ENCODE measurements around the gene TPBGL. TPM values are rescaled to one million over a fixed set of nuclear protein-coding genes. Genes with fewer than 3 reads are reported as not detected.

Gene TPBGL
- total RNA-seq, 2 experiments from 2014 or later, result 0.18 to 0.20 TPM

- intact Hi-C loops (cut with micrococcal nuclease), result no loop called here
- H3K27ac Mint-ChIP-seq, result no peak overlapping the region
- H3K27me3 Mint-ChIP-seq, result no peaks in the 10 kb centered on the region
- ChIA-PET POLR2A (no interaction called here), CTCF (interaction anchor here (6.5 kb wide), 1 partner anchor 125 kb away, joined by 40 read pairs; no protein-coding TSS in a partner anchor)
- no peak for DNase-seq
- no peaks in the 10 kb centered on the region for H3K36me3 Mint-ChIP-seq (ENCODE audit: low read depth)
- ATAC-seq, result no peak
- peaks cover 20% of the 10 kb centered on the region for H3K4me1 Mint-ChIP-seq (ENCODE audit: low read depth)
- H3K9me3 Mint-ChIP-seq, result no peaks in the 10 kb centered on the region
- no peak overlapping the region for H3K4me3 Mint-ChIP-seq
- TF ChIP-seq, protein P1, sequence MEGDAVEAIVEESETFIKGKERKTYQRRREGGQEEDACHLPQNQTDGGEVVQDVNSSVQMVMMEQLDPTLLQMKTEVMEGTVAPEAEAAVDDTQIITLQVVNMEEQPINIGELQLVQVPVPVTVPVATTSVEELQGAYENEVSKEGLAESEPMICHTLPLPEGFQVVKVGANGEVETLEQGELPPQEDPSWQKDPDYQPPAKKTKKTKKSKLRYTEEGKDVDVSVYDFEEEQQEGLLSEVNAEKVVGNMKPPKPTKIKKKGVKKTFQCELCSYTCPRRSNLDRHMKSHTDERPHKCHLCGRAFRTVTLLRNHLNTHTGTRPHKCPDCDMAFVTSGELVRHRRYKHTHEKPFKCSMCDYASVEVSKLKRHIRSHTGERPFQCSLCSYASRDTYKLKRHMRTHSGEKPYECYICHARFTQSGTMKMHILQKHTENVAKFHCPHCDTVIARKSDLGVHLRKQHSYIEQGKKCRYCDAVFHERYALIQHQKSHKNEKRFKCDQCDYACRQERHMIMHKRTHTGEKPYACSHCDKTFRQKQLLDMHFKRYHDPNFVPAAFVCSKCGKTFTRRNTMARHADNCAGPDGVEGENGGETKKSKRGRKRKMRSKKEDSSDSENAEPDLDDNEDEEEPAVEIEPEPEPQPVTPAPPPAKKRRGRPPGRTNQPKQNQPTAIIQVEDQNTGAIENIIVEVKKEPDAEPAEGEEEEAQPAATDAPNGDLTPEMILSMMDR (IDR thresholded peaks at IDR 0.05), result no peak
Observed at GRCh38 chr11:75267171-75267970, 26.8 kb downstream of the TPBGL start.

GRCh38 chr11:75268626-75269366 is 28.2 kb downstream of the TPBGL start:
- ATAC-seq, result no peak
- no peaks in the 10 kb centered on the region for H3K36me3 Mint-ChIP-seq (ENCODE audit: low read depth)
- H3K27me3 Mint-ChIP-seq, result no peaks in the 10 kb centered on the region
- TF ChIP-seq, protein P1 (IDR thresholded peaks at IDR 0.05), result no peak
- H3K4me3 Mint-ChIP-seq, result no peak overlapping the region
- POLR2A ChIA-PET, result no interaction called here
- CTCF ChIA-PET, result interaction anchor here (0.6 to 6.5 kb wide), 7 partner anchors 11 to 126 kb away, joined by 3 to 45 read pairs (median 11); partner anchors contain the start of gene TPBGL
- no peak for DNase-seq
- H3K4me1 Mint-ChIP-seq (ENCODE audit: low read depth), result peaks cover 26% of the 10 kb centered on the region
- no peak overlapping the region for H3K27ac Mint-ChIP-seq
- no peaks in the 10 kb centered on the region for H3K9me3 Mint-ChIP-seq
- intact Hi-C loops (cut with micrococcal nuclease), result no loop called here

DNA sequence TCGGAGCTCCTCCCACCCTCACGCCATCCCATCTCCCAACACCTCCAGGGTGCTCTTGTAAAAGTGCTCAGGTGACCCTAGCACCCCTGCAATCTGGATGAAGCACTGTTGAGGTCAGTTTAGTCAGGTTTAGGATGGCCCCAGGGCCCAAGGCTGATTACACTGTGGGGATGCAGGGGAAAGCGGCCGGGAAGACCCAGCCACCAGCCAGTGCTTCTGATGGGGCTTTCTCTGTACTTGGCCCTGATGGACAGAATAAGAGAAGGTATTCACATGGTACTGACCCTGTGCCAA is 28.7 kb downstream of the TPBGL start:
- no peaks in the 10 kb centered on the region for H3K9me3 Mint-ChIP-seq
- H3K36me3 Mint-ChIP-seq (ENCODE audit: low read depth), result peaks cover 2% of the 10 kb centered on the region
- intact Hi-C loops (cut with micrococcal nuclease), result no loop called here
- no peak overlapping the region for H3K27ac Mint-ChIP-seq
- no peaks in the 10 kb centered on the region for H3K27me3 Mint-ChIP-seq
- DNase-seq (no peak), ATAC-seq (no peak)
- peaks cover 26% of the 10 kb centered on the region for H3K4me1 Mint-ChIP-seq (ENCODE audit: low read depth)
- no peak overlapping the region for H3K4me3 Mint-ChIP-seq
- ChIA-PET CTCF (interaction anchor here (0.6 to 6.5 kb wide), 7 partner anchors 11 to 127 kb away, joined by 3 to 45 read pairs (median 11); partner anchors contain the start of gene TPBGL), POLR2A (no interaction called here)
- TF ChIP-seq, protein P1 (IDR thresholded peaks at IDR 0.05), result no peak

DNA sequence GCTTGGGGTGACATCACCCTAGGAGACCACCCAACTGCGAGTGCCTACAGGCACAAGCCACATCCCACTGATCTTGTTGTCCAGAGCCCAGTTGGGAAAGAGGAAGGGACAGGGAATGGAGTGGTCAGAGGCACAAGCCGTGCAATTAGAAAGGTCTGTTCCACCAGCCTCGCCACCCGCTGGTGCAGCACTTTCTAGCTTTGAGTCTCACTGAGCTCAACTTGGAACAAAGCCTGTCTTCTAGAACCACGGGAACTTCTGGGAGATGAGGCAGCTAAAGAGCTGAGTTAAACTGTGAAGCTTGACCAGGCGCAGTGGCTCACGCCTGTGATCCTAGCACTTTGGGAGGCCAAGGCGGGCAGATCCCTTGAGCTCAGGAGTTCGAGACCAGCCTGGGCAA is 29.3 kb downstream of the TPBGL start:
- POLR2A ChIA-PET, result no interaction called here
- CTCF ChIA-PET, result interaction anchor here (0.6 to 13.4 kb wide), 11 partner anchors 8 to 247 kb away, joined by 3 to 442 read pairs (median 11); partner anchors contain the start of gene TPBGL
- Mint-ChIP-seq H3K9me3 (no peaks in the 10 kb centered on the region), H3K27me3 (no peaks in the 10 kb centered on the region), H3K36me3 (ENCODE audit: low read depth) (peaks cover 2% of the 10 kb centered on the region), H3K4me1 (ENCODE audit: low read depth) (peaks cover 24% of the 10 kb centered on the region), H3K4me3 (no peak overlapping the region), H3K27ac (no peak overlapping the region)
- TF ChIP-seq, protein P1 (IDR thresholded peaks at IDR 0.05), result no peak
- DNase-seq (no peak), ATAC-seq (no peak)
- intact Hi-C loops (cut with micrococcal nuclease), result loop anchor here (10.0 kb wide), 1 partner anchor 265 kb away; no protein-coding TSS in a partner anchor

Data from activated CD8-positive, alpha-beta T cell treated with anti-CD3 and anti-CD28 coated beads for 36 hours (primary cell).